ENCODE results near the gene FSTL4.

Gene FSTL4

DNA sequence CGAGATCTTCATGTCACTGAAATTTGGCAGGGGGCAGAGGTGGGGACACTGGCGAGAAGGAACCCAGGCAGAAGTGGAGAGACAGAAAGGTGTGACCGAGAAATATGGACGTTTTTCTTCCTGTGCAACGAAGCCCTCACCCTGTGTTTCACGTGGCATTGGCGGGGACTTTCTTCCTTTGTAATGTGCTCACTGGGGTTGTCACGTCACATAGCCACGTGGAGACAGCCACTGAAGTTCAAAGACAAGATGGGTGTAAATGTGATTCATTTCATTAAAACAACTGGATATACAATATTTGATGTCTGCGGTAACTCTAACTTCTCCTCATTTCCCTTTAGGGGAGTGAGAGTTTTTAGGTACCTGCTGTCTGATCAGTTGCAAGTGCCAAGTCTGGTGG lies 225.7 kb downstream of the FSTL4 start:
- peak; percentile 32 for DNase-seq (ENCODE audit: low spot score)

DNA sequence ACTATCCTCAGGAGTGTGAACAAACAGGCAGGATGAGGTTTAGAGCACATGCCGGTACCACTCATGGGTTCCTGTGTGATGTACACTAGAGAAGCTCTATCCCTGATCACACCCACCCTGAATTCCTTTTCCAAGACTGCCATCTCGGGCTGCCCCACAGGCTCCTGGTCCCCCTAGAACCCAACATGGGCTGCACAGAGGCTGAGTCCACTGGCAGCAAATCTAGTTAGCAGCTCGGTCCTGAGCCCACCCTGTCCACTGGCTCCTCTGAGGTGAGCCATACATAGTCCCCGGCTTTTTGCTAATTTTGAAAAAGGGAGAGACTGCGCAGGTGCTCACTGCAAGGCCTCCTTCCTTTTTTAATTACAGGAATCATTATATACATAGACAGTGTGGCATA lies 227.0 kb downstream of the FSTL4 start:
- no peak for DNase-seq (ENCODE audit: low spot score)

- no peak for DNase-seq (ENCODE audit: low spot score)
These were observed 227.4 kb downstream of the FSTL4 start for GRCh38 chr5:133384903-133385302.

DNA sequence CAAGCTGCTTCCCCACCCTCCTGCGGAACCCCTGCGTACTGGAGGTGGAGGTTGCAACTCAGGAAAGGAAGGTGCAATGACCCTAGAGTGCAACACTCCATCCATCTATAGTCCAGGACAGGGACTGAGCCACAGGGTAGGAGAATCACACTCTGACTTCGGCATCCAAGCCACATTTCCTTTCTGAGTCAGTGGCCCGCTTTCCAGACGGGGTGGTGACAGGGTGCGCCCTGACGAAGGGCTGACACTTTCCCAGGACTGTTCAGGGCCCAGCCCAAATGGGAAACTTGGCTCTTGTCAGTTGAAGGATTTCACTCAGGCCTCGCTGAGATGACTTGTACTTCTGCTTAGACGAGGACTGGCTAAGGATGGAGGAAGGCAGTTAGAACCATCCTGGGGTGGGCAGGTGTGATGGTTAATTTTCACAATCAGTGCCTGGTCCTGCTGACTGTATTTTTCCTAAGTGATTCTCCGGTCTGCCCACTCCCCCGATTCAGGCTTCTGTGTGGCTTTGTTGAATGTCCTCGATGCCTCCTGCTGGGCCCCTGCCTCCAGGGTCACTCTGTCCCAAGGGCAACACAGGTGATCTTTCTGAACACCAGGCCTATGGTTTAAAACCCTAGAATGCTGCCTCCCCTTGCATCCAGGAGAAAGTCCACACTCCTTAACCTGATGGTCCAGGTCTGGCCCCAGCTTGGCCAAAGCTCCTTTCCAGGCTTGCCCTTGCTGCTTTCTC lies 228.1 kb downstream of the FSTL4 start:
- DNase-seq (ENCODE audit: low spot score), result no peak

GRCh38 chr5:133383580-133383939 lies 228.8 kb downstream of the FSTL4 start:
- DNase-seq (ENCODE audit: low spot score), result no peak

DNA sequence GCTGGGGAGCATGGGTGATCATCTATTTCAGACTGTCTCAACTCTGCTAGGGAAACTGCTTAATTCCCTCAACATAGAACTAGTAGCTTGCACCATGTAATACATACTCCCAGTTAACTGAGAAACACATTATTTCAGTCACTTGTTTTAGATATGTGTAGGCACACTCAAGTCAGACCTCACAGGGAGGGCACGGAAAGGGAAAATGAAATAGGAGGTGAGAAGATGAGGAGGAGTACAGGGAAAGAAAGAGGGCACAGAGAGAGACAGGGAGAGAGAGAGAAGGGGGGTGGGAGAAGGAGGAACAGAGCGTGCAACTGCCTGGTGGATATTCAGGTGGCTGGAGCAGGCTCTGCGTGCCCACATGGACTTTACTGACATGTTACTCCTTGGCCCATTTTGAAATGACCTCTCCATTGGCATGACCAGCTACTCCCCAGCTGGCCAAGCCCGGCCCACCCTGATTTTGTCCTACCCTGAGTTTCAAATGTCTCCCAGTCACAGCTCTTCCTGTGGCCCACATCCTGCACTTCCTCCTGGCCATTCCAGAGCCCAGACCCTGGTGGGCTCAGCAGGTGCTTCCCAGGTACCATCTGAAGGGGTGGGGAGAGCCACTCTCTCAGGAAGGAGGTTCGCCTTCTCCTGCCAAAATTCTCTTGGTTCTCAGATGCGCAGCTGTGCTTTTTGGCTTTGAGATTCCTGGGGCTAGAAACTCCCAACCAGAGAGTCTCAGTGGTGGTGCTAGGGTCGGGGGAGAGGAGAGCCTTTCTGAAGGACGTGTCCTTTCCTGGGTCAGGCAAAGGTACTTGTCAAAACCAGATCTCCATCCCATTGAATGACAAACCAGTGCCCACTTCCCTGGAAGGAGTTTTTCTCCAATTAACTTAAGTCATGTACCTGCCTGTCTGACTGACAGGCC lies 229.4 kb downstream of the FSTL4 start:
- DNase-seq (ENCODE audit: low spot score), result peak; percentile 71

DNA sequence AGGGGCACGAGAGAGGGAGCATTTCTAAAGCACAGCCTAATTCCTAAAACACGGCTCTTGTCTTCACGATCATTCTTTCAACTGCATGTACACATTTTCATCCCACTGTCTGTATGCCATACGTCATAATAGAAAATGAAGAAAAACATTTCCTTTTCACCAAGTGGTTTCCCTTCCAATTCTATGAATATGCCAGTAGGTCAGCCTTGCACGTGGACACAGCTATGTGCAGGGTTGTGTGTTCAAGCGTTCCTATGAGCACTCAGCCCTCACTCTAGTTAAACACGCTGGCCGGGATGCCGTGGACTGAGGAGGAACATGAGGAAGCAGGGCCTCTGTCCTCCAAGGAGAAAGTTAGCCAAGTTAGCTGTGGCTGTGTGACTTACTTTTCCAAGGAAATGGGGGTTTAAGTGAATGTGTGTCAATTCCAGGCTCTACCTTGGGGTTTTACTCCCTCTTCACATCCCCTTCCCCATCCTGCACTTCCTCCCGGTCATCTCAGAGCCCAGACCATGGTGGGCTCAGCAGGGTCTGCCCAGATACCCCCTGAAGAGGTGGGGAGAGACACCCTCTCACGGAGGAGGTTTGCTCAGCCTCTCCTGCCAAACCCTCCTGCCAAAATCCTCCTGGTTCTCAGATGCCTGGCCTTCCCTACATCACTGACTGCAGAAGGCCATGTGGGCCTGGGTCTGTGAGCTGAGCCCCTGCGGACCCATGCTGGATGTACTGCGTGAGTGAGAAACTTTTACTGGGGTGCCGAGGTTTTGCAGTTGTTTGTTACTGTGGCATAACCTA lies 230.6 kb downstream of the FSTL4 start:
- DNase-seq (ENCODE audit: low spot score), result no peak

GRCh38 chr5:133381041-133381440 lies 231.3 kb downstream of the FSTL4 start:
- DNase-seq (ENCODE audit: low spot score), result no peak

DNA sequence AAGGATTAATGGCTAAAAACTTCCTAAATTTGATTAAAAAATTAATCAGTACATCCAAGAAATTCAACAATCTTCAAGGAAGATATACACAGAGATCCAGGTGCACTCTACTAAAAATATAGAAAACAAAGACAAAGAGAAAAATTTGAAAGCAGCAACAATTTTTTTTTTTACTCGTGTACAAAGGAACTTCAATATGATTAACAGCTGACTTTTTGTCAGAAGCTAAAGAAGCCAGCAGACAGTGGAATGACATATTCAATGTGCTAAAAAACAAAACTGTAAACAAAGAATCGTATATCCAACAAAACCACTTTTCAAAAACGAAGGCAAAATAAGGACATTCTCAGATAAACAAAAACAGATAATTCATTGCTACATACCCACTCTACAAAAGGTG lies 234.6 kb downstream of the FSTL4 start:
- no peak for DNase-seq (ENCODE audit: low spot score)

- DNase-seq (ENCODE audit: low spot score), result no peak
These were observed 235.4 kb downstream of the FSTL4 start for GRCh38 chr5:133376986-133377385.

DNA sequence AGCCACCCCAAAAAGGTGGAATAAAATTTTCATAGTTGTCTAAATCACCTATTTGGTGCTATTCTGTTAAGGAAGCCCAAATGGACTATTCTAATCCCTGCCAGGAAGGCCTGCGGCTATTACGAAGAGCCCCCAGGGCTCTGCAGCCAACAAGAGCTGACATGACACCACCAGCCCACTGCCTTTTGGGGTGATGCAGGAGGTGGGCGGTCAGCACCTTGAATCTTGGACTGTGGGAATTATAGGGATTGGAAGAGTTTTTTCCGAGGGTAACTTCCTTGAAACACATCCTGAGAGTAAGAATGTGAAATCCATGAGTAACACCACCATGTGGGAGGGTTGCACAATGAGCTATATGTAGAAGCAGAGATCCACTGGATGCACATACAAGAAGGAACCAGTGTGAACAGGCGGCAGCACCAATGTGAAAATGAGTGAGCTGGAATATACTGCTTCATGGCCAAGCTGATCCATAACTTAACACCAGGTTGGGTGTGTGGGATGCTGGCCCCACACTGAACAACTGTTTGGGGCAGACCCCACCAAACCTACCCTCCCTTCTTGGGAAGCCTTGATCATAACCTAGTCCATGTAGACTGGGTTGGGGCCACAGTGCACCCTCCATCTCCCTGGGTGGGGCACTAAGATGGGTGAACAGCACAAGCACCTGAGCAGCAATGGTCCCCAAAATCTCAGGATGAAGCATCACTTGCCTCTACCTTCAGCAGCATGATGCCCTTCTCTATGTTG lies 239.0 kb downstream of the FSTL4 start:
- no peak for DNase-seq (ENCODE audit: low spot score)

- no peak for DNase-seq (ENCODE audit: low spot score)
These were observed 239.9 kb downstream of the FSTL4 start for GRCh38 chr5:133372293-133372937.

GRCh38 chr5:133371371-133372155 lies 240.8 kb downstream of the FSTL4 start:
- no peak for DNase-seq (ENCODE audit: low spot score)

DNA sequence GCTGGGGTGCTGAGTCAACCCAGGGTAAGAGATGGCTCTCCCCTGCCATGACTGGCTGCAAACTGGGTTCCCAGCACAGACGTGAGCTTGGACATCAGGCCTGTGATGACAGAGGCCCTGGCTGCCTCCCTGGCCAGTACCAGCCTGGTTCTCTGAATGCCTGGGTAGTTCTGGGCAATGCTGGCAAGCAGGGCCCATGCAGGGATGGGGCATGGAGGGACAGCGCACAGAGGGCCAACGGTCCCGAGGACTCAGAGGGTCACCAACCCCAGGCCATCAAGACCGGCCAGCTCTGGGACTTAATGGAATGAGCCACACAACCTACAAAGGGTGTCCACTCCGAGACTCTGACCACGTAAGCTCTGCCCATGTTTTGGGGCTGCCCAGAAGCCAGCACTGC lies 241.4 kb downstream of the FSTL4 start:
- DNase-seq (ENCODE audit: low spot score), result no peak

DNA sequence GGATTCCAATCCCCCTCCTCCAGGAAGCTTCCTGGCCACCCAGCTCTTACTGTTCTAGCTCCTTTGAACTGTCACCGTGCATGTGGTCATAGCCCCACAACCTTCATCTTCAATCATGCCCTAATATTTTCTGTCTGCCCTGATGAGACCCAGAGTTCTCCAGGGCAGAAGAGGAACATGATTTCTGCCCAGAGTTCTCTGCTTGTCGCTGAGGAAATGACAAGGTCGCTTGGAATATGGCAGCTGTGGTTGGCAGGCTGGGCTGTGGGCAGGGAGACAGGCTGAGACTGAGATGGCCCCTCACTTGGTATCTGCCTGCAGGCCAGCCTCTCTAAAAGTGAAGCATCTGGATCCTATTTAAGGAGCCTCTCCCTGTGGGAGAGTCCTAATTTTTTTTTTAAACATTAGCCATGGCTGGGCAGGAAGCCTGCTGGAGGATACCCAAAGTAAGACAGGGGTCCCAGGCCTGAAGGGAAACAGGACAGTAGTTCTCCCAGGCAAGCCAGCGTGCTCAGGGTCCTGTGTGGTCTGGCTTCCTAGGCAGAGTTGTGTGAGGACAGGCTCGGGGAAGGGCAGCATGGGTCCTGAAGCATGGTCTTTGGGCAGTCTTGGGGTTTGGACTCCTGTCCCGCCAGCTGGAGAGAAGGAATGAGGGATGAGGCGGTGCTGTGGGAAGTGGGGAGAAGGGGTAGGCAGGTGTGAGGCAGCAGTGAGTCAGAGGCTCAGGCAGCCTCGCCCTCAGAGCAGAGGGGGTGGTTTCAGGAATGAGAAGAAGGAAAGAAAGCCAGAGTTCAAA lies 242.1 kb downstream of the FSTL4 start:
- DNase-seq (ENCODE audit: low spot score), result peak; percentile 50

DNA sequence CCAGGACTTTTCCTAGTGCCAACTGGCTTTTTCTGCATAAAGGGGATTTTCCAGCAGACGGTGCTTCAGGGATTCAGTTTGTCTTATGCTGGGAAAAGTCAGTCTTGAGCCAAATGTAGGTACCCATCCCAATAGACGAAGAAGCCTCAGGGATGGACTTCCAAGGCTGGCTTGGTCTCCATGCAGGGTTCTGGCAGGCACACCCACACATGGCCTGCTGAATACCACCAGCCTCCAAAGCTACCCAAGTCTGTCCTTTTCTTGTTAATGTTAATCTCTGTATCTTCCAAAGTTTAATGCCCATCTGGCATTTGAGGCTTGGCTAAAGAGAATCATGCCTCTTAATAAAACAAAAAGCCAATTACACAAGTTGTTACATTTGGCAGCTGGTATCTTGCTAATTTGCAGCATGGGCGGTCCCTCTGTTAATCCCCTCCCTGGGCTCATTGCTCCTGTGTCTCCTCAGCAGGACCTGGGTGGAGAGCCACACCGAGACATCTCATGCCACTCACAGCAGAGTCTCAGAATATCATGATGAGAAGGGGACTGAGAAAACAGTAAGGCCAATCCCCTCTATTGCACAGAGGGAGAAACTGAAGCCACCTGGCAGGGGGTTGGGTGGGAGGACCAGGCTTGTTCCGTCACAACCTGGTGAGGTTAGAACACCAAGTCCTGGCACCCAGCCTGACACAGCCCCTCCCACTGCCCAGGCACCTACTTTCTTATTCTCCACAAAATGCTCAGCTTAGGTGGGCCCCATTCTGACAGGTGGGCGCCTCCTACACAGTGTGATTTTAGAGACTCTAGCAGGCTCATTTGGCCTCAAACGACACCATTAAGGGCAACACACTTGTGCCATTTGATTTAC lies 243.2 kb downstream of the FSTL4 start:
- DNase-seq (ENCODE audit: low spot score), result peak; percentile 45

DNA sequence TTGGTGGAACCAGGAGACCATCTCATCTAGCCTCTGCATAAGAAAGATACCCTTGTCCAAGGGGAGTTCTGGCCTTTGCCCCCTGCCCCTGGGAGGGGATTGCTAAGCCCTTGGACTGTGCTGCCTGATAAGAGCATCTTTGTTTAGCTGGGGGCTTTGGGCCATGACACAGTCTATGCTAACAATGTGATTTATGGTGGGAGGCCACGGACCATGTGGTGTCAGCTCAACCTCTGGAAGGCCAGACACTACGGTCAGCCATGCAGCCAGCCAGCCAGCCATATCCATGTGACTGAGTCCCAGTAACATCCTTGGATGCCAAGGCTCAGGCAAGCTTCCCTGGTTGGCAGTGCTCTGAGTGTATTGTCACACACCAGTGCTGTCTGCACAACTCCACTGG lies 244.4 kb downstream of the FSTL4 start:
- DNase-seq (ENCODE audit: low spot score), result no peak

- no peak for DNase-seq (ENCODE audit: low spot score)
These were observed 245.1 kb downstream of the FSTL4 start for GRCh38 chr5:133367071-133367786.

All from putamen (tissue), 1 donor.